Esophagus muscularis mucosa (tissue), 4 donors: ENCODE data around the gene ANTKMT.

Source experiments
- EP300 ChIP-seq: sonication (generic); formaldehyde crosslinking; IDR thresholded peaks from one replicate; pipeline ENCODE4 v1.6.1; 2017; ENCODE audit warnings: antibody characterized with exemption
- POLR2A ChIP-seq: fragments of 450-650 bp; IDR thresholded peaks from one replicate; pipeline ENCODE4 v1.6.1; 2017; ENCODE audit warnings: antibody characterized with exemption, moderate library complexity, mild to moderate bottlenecking, low read depth
- POLR2AphosphoS5 ChIP-seq, 2 donors: sonication (generic); formaldehyde crosslinking; IDR thresholded peaks; one replicate each; pipeline ENCODE4 v1.6.1; 2017; ENCODE audit warnings: antibody characterized with exemption in 2 of 2
- TF ChIP-seq, protein P1 (sequence below), 3 experiments: fragments of 200-600 bp in 2 of 3; fragments of 450-650 bp in 1 of 3; sonication (generic) in 2 of 3; IDR thresholded peaks; one replicate each; pipeline ENCODE4 v1.5.1; 2017 to 2019; ENCODE audit warnings: antibody characterized with exemption in 3 of 3, mild to moderate bottlenecking in 2 of 3, moderate library complexity in 1 of 3

DNA sequence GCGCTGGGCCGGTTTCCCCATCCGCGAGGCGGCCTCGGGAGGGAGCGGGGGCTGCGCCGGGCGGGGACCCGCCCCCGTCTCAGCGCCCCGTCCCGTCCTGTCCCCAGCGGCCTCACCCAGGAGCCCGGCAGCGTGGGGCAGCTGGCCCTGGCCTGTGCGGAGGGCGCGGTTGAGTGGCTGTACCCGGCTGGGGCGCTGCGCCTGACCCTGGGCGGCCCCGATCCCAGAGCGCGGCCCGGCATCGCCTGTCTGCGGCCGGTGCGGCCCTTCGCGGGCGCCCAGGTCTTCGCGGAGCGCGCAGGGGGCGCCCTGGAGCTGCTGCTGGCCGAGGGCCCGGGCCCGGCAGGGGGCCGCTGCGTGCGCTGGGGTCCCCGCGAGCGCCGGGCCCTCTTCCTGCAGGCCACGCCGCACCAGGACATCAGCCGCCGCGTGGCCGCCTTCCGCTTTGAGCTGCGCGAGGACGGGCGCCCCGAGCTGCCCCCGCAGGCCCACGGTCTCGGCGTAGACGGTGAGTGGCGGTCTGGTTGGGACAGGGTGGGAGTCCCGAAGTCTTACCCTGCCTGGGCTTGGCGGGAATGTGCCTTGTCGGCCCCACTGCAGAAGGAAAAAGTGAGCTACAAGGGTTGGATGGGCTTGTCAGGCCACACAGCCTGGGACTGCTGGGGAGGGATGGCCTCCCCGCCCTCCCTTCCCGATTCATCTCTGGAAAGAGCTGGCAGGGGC, 5.3 kb upstream of the ANTKMT start:
- TF ChIP-seq, protein P1, sequence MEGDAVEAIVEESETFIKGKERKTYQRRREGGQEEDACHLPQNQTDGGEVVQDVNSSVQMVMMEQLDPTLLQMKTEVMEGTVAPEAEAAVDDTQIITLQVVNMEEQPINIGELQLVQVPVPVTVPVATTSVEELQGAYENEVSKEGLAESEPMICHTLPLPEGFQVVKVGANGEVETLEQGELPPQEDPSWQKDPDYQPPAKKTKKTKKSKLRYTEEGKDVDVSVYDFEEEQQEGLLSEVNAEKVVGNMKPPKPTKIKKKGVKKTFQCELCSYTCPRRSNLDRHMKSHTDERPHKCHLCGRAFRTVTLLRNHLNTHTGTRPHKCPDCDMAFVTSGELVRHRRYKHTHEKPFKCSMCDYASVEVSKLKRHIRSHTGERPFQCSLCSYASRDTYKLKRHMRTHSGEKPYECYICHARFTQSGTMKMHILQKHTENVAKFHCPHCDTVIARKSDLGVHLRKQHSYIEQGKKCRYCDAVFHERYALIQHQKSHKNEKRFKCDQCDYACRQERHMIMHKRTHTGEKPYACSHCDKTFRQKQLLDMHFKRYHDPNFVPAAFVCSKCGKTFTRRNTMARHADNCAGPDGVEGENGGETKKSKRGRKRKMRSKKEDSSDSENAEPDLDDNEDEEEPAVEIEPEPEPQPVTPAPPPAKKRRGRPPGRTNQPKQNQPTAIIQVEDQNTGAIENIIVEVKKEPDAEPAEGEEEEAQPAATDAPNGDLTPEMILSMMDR (IDR thresholded peaks at IDR 0.05): no peak
- TF ChIP-seq EP300 (no peak), POLR2AphosphoS5 (IDR thresholded peaks at IDR 0.05) (no peak), POLR2A (no peak)
